Muscle layer of duodenum (tissue), 2 donors: Measurements from ENCODE around the gene CCNI2.

ENCODE experiments used
- H3K27ac ChIP-seq: one replicate; pipeline ENCODE4 v1.7.0; 2013; ENCODE audit warnings: mild to moderate bottlenecking, low read length
- H3K27me3 ChIP-seq: one replicate; pipeline ENCODE4 v1.7.0; 2013; ENCODE audit warnings: low read depth, mild to moderate bottlenecking, control low read depth, low read length
- H3K36me3 ChIP-seq, 2 donors: one replicate each; pipeline ENCODE4 v1.7.0; 2013; ENCODE audit warnings: low read length in 2 of 2, control low read depth in 1 of 2, mild to moderate bottlenecking in 1 of 2; ENCODE audit not compliant: insufficient read depth in 2 of 2, control insufficient read depth in 1 of 2
- H3K4me1 ChIP-seq, 2 donors: one replicate each; pipeline ENCODE4 v1.7.0; 2013; ENCODE audit warnings: low read length in 2 of 2, mild to moderate bottlenecking in 2 of 2, control low read depth in 1 of 2, moderate library complexity in 1 of 2; ENCODE audit not compliant: insufficient read depth in 2 of 2, control insufficient read depth in 1 of 2
- H3K4me3 ChIP-seq, 2 donors: one replicate each; pipeline ENCODE4 v1.7.0; 2013; ENCODE audit warnings: low read length in 2 of 2, low read depth in 1 of 2, mild to moderate bottlenecking in 1 of 2
- H3K9me3 ChIP-seq, 2 donors: one replicate each; pipeline ENCODE4 v1.7.0; 2013; ENCODE audit warnings: low read length in 2 of 2, control low read depth in 1 of 2, mild to moderate bottlenecking in 1 of 2; ENCODE audit not compliant: control insufficient read depth in 1 of 2
- donor health status: healthy.

Gene CCNI2

GRCh38 chr5:132761321-132762240, 14.4 kb downstream of the CCNI2 start:
- H3K27me3 ChIP-seq, result no peaks in the 10 kb centered on the region
- no peak overlapping the region for H3K4me3 ChIP-seq
- no peak overlapping the region for H3K27ac ChIP-seq
- H3K36me3 ChIP-seq, result peaks cover 27 to 75% of the 10 kb centered on the region in 2 donors
- peaks cover 0 to 1% of the 10 kb centered on the region in 2 donors for H3K4me1 ChIP-seq
- no peaks in the 10 kb centered on the region for H3K9me3 ChIP-seq

- H3K36me3 ChIP-seq, result peaks cover 27 to 71% of the 10 kb centered on the region in 2 donors
Observed at GRCh38 chr5:132762246-132763000, 15.2 kb downstream of the CCNI2 start.

GRCh38 chr5:132763181-132764036, 16.2 kb downstream of the CCNI2 start:
- Histone ChIP-seq H3K27ac (no peak overlapping the region), H3K36me3 (peaks cover 27 to 62% of the 10 kb centered on the region in 2 donors), H3K9me3 (no peaks in the 10 kb centered on the region), H3K4me3 (no peak overlapping the region), H3K4me1 (peaks cover 8 to 15% of the 10 kb centered on the region in 2 donors), H3K27me3 (no peaks in the 10 kb centered on the region)

More at GRCh38 chr5:132762246-132763000, 15.2 kb downstream of the CCNI2 start:
- H3K4me3 ChIP-seq, result no peak overlapping the region
- no peaks in the 10 kb centered on the region for H3K27me3 ChIP-seq
- H3K4me1 ChIP-seq, result peaks cover under 1 to 10% of the 10 kb centered on the region in 2 donors
- H3K9me3 ChIP-seq, result no peaks in the 10 kb centered on the region
- H3K27ac ChIP-seq, result no peak overlapping the region

- Histone ChIP-seq H3K27ac (no peak overlapping the region), H3K27me3 (no peaks in the 10 kb centered on the region), H3K4me3 (no peak overlapping the region), H3K36me3 (peaks cover 27 to 55% of the 10 kb centered on the region in 2 donors), H3K4me1 (peaks cover 8 to 18% of the 10 kb centered on the region in 2 donors), H3K9me3 (no peaks in the 10 kb centered on the region)
Observed at GRCh38 chr5:132764051-132764450, 16.8 kb downstream of the CCNI2 start.

- no peak overlapping the region for H3K27ac ChIP-seq
- peaks cover 27 to 49% of the 10 kb centered on the region in 2 donors for H3K36me3 ChIP-seq
Observed at GRCh38 chr5:132764671-132765238, 17.5 kb downstream of the CCNI2 start.

GRCh38 chr5:132765311-132766019, 18.2 kb downstream of the CCNI2 start:
- Histone ChIP-seq H3K4me3 (no peak overlapping the region), H3K36me3 (peaks cover 23 to 42% of the 10 kb centered on the region in 2 donors), H3K9me3 (no peaks in the 10 kb centered on the region), H3K4me1 (peaks cover 8 to 18% of the 10 kb centered on the region in 2 donors), H3K27ac (no peak overlapping the region), H3K27me3 (no peaks in the 10 kb centered on the region)

More at GRCh38 chr5:132764671-132765238, 17.5 kb downstream of the CCNI2 start:
- Histone ChIP-seq H3K9me3 (no peaks in the 10 kb centered on the region), H3K4me3 (no peak overlapping the region), H3K4me1 (peaks cover 8 to 18% of the 10 kb centered on the region in 2 donors), H3K27me3 (no peaks in the 10 kb centered on the region)

GRCh38 chr5:132766020-132766805, 19.0 kb downstream of the CCNI2 start:
- H3K9me3 ChIP-seq, result no peaks in the 10 kb centered on the region
- H3K4me3 ChIP-seq, result no peak overlapping the region
- H3K4me1 ChIP-seq, result peaks cover 11 to 18% of the 10 kb centered on the region in 2 donors
- H3K27me3 ChIP-seq, result no peaks in the 10 kb centered on the region
- H3K36me3 ChIP-seq, result peaks cover 19 to 35% of the 10 kb centered on the region in 2 donors
- no peak overlapping the region for H3K27ac ChIP-seq

GRCh38 chr5:132766806-132767055, 19.5 kb downstream of the CCNI2 start:
- H3K9me3 ChIP-seq, result no peaks in the 10 kb centered on the region
- no peaks in the 10 kb centered on the region for H3K27me3 ChIP-seq
- H3K4me1 ChIP-seq, result peaks cover 15 to 21% of the 10 kb centered on the region in 2 donors
- peaks cover 15 to 30% of the 10 kb centered on the region in 2 donors for H3K36me3 ChIP-seq
- H3K4me3 ChIP-seq, result no peak overlapping the region
- H3K27ac ChIP-seq, result no peak overlapping the region

GRCh38 chr5:132767150-132767549, 19.9 kb downstream of the CCNI2 start:
- no peak overlapping the region for H3K27ac ChIP-seq
- peaks cover 15 to 25% of the 10 kb centered on the region in 2 donors for H3K36me3 ChIP-seq
- H3K9me3 ChIP-seq, result no peaks in the 10 kb centered on the region
- H3K4me1 ChIP-seq, result peaks cover 15 to 25% of the 10 kb centered on the region in 2 donors
- no peaks in the 10 kb centered on the region for H3K27me3 ChIP-seq
- no peak overlapping the region for H3K4me3 ChIP-seq

- Histone ChIP-seq H3K9me3 (no peaks in the 10 kb centered on the region), H3K27ac (no peak overlapping the region), H3K4me3 (no peak overlapping the region), H3K4me1 (peaks cover 15 to 26% of the 10 kb centered on the region in 2 donors), H3K27me3 (no peaks in the 10 kb centered on the region), H3K36me3 (peaks cover 10 to 18% of the 10 kb centered on the region in 2 donors)
Observed at GRCh38 chr5:132768485-132768868, 21.3 kb downstream of the CCNI2 start.
